ENCODE data around the gene LIX1L. TPM values are rescaled to one million over a fixed set of nuclear protein-coding genes. Genes with fewer than 3 reads are reported as not detected.
A peak's percentile ranks its signal among the peaks of the same experiment; 100 is the strongest.

Gene LIX1L
- 14.7 and 18.3 TPM in 2 replicates for total RNA-seq (2012; rRNA removed)
- polyA plus RNA-seq (2012; rRNA removed) = 26.9 and 28.8 TPM in 2 replicates
- 19.4 and 24.0 TPM in 2 replicates for polyA plus RNA-seq (2012; cell fraction: cytosol; rRNA removed)
- polyA plus RNA-seq (2012; cell fraction: nucleus; rRNA removed; ENCODE audit: low replicate concordance) = 7.0 and 14.4 TPM in 2 replicates
- Bru-seq, nascent RNA = percentile 78 among the genes with signal in this experiment
- BruChase-seq, experiment 1, labeled RNA remaining after a 6-hour chase = percentile 92 among the genes with signal in this experiment
- BruChase-seq, experiment 2, labeled RNA remaining after a 2-hour chase = percentile 81 among the genes with signal in this experiment
- long read RNA-seq, transcript LIX1L-201 (6 exons, 3,975 nt) = major isoform, 5 of 15 reads
- long read RNA-seq, partial matches to known transcripts = 0 of 15 reads
- long read RNA-seq, other reads (novel, unspliced or antisense) = 10 of 15 reads

GRCh38 chr1:145957443-145958319 lies at the start of gene LIX1L:
Gene LIX1L (minus strand): TSS chr1:145958017. CDS start chr1:145957927, 90 bp downstream.
- intact Hi-C loops (cut with micrococcal nuclease) = loop anchor here (2.0 to 10.0 kb wide), 3 partner anchors 31 to 100 kb away; partner anchors contain the start of genes PIAS3 and RBM8A
- ATAC-seq (ENCODE audit: low read depth) = peak; percentile 85
- TF ChIP-seq CHD1 (IDR thresholded peaks at IDR 0.05; ENCODE audit: low read depth, low read length) (no peak), POLR2A (IDR thresholded peaks at IDR 0.05; ENCODE audit: low read depth, low read length) (peak; percentile 86), RAD21 (IDR thresholded peaks at IDR 0.05; ENCODE audit: low read length) (no peak), SMC3 (IDR thresholded peaks at IDR 0.05; ENCODE audit: low read depth, low read length) (no peak), NFE2L2 (IDR thresholded peaks at IDR 0.05; ENCODE audit: low read depth, low read length) (peak; percentile 8; the same call in 1 of the 2 replicates), BHLHE40 (IDR thresholded peaks at IDR 0.05; ENCODE audit: low read depth, low read length) (peak; percentile 67), MAZ (IDR thresholded peaks at IDR 0.05; ENCODE audit: borderline replicate concordance, low read depth, low read length) (peak; percentile 67; the same call in 1 of the 2 replicates), MXI1 (IDR thresholded peaks at IDR 0.05; ENCODE audit: borderline replicate concordance, low read depth, low read length) (peak; percentile 75; the same call in 1 of the 2 replicates), RFX5 (IDR thresholded peaks at IDR 0.05; ENCODE audit: low read depth, low read length) (no peak), CTCF (conservative IDR thresholded peaks at IDR 0.05; ENCODE audit: low read depth, low read length) (no peak), MAFK (IDR thresholded peaks at IDR 0.05; ENCODE audit: low read depth, low read length) (no peak)
- TF ChIP-seq, protein P1, sequence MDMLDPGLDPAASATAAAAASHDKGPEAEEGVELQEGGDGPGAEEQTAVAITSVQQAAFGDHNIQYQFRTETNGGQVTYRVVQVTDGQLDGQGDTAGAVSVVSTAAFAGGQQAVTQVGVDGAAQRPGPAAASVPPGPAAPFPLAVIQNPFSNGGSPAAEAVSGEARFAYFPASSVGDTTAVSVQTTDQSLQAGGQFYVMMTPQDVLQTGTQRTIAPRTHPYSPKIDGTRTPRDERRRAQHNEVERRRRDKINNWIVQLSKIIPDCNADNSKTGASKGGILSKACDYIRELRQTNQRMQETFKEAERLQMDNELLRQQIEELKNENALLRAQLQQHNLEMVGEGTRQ (IDR thresholded peaks at IDR 0.05; ENCODE audit: low read depth, low read length) = no peak

More at GRCh38 chr1:145957443-145958319, at the start of gene LIX1L:
- peak within 1 kb of the TSS; percentile 68 for H3K4me3 ChIP-seq (ENCODE audit: insufficient read depth, low read depth, low read length)
- no peaks in the 10 kb centered on the region for H3K36me3 ChIP-seq (ENCODE audit: control insufficient read depth, insufficient read depth, low read length)
- peak within 1 kb of the TSS; percentile 87 for H3K9ac ChIP-seq (ENCODE audit: low read depth, low read length)
- no peaks in the 10 kb centered on the region for H3K9me3 ChIP-seq (ENCODE audit: control insufficient read depth, insufficient read depth, low read length)
- peak within 1 kb of the TSS; percentile 55 for H3K18ac ChIP-seq (ENCODE audit: low read depth, low read length)
- dilution Hi-C loops (cut with HindIII; ENCODE audit: low sequenced_read_pairs, unreplicated experiment) (no loop called here), in situ Hi-C loops (cut with MboI; ENCODE audit: low sequenced_read_pairs) (no loop called here)
- no TSS peak for BruUV-seq (replicated peaks)
- peak within 1 kb of the TSS; percentile 7; the same call in 1 of the 3 replicates for H2BK15ac ChIP-seq (ENCODE audit: low read depth, low read length)
- H3K9me1 ChIP-seq (ENCODE audit: insufficient read depth, low read length) = peaks cover 17% of the 10 kb centered on the region
- H3K79me1 ChIP-seq (ENCODE audit: low read depth in 1 of 2, low read length in 2 of 2) = peaks cover 21 to 66% of the 10 kb centered on the region in 2 experiments
- peak within 1 kb of the TSS; percentile 8 to 89 for H4K8ac ChIP-seq (ENCODE audit: low read depth in 2 of 2, low read length in 2 of 2)
- peak within 1 kb of the TSS; percentile 95 for H2AFZ ChIP-seq (replicated peaks; ENCODE audit: low read length, poor library complexity)
- peaks cover 18% of the 10 kb centered on the region for H3K4me1 ChIP-seq (ENCODE audit: control insufficient read depth, insufficient read depth, low read length)
- no peak within 1 kb of the TSS for H2BK20ac ChIP-seq (ENCODE audit: low read depth, low read length)
- H4K91ac ChIP-seq (ENCODE audit: insufficient read depth, low read depth, low read length) = peak within 1 kb of the TSS; percentile 88; the same call in 1 of the 2 replicates
- H2AK5ac ChIP-seq (ENCODE audit: low read depth, low read length) = peak within 1 kb of the TSS; percentile 63
- H3K4me2 ChIP-seq (ENCODE audit: low read depth, low read length) = peak within 1 kb of the TSS; percentile 99
- peak; percentile 96 for DNase-seq
- H2AK9ac ChIP-seq (replicated peaks; ENCODE audit: low read depth, low read length, poor library complexity) = peak within 1 kb of the TSS; percentile 98
- H4K5ac ChIP-seq (ENCODE audit: low read depth, low read length) = peak within 1 kb of the TSS; percentile 31
- peak within 1 kb of the TSS; percentile 82 for H3K14ac ChIP-seq (replicated peaks; ENCODE audit: low read depth, low read length)
- CTCF ChIA-PET = interaction anchor here (0.8 to 1.2 kb wide), 2 partner anchors 66 to 98 kb away, joined by 3 to 4 read pairs; partner anchors contain the start of gene PIAS3
- POLR2A ChIA-PET (ENCODE audit: unreplicated experiment) = interaction anchor here (0.5 to 0.8 kb wide), 3 partner anchors 12 to 99 kb away, joined by 3 to 6 read pairs (median 3); partner anchors contain the start of gene PIAS3
- H3K56ac ChIP-seq (ENCODE audit: extremely low read depth, insufficient read depth, low read length) = peak within 1 kb of the TSS; percentile 74
- H2BK120ac ChIP-seq (ENCODE audit: low read depth, low read length) = peak within 1 kb of the TSS; percentile 63; the same call in 1 of the 2 replicates
- peak within 1 kb of the TSS; percentile 94 for H3K27ac ChIP-seq (ENCODE audit: insufficient read depth, low read length)
- H3K23ac ChIP-seq (ENCODE audit: low read depth, low read length) = peak within 1 kb of the TSS; percentile 81; the same call in 1 of the 2 replicates
- peaks cover 15% of the 10 kb centered on the region; the same call in 1 of the 2 replicates for H4K20me1 ChIP-seq (ENCODE audit: insufficient read depth, low read length)
- peak within 1 kb of the TSS; percentile 98 for H2BK5ac ChIP-seq (ENCODE audit: low read depth, low read length, poor library complexity, severe bottlenecking)
- no peaks in the 10 kb centered on the region for H3K27me3 ChIP-seq (ENCODE audit: control insufficient read depth, insufficient read depth, low read length)
- H3K4ac ChIP-seq (ENCODE audit: low read depth, low read length) = peak within 1 kb of the TSS; percentile 90
- 4% methylated on average over 11 of the region's 60 CpGs; no CpG with 5 or more reads in 1 of the 2 experiments for WGBS, 2 experiments (ENCODE audit: extremely low coverage in 2 of 2, insufficient read length in 1 of 2)

All from IMR-90 (cell line).